Right lung (tissue), 5 donors: ENCODE results near the gene TMEM131. TPM values are rescaled to one million over a fixed set of nuclear protein-coding genes. Genes with fewer than 3 reads are reported as not detected.

Experiments
- DNase-seq, 2 donors: peaks; one replicate each; pipeline ENCODE4 v3.0.0-alpha.2; 2013
- polyA plus RNA-seq, 5 donors: library from polyadenylated mRNA; unstranded; fragments of 120-200 nt; gene quantifications; one replicate each; pipeline versions ENCODE4 v1.2.1 to v1.2.3, GENCODE V29; 2013; ENCODE audit warnings: inconsistent platforms in 1 of 5, low replicate concordance in 1 of 5; ENCODE audit not compliant: insufficient read length in 5 of 5, insufficient read depth in 1 of 5

Gene TMEM131
- polyA plus RNA-seq, 5 donors, result 41.3 to 50.1 (median 46.7) TPM

DNA sequence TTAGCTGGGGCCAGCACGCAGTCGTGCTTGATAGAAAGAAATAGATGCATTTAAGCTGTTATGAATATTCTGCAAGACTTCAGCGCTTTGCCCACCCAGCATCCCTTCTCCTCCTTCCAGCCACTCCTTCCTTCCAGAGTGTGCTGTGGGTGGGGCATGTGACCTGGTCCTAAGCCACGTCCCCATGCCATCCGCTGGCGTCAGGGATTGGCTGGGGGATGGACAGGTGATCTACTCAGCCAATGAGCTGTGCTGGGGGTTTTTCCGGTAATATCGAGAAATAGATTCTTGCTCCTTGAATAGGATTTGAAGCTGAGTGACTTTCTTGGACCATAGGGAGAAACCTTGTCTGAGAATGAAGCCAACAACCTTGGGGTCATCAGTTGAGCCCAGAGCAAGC is 287.1 kb downstream of the TMEM131 start:
- no peak for DNase-seq

GRCh38 chr2:97708048-97708380 is 287.7 kb downstream of the TMEM131 start:
- DNase-seq, result no peak

DNA sequence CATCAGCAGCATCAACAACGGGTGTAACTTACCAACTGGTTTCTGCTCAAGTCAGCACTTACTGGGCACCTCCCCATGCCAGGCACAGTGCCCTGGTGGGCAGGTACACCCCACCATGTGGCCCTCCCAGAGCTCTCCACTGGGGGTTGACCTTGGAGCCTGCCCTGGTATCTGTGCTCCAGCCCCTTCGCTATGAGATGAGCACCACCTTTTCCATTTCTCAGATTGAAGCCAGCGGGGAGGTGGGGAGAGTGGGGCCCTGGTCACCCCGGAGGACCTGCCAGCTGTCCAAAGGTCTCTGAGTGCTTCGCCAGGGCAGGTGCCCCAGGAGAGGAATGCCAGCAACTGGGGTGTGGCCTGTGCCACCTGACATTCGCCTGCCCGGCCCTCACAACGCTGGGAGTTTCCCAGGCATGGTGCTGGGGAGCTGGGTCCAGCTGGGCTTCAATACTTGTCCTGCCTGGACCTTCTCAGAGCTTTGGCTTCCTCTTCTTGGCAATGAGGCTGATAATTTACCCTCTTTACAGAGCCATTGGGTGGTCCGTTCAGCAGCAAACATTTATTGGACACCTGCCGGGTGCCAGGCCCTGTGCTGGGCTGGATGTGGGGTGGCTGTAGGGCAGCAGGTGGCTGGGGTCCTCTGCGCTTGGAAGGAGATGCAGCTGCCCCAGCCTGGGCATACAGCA is 288.2 kb downstream of the TMEM131 start:
- no peak for DNase-seq

DNA sequence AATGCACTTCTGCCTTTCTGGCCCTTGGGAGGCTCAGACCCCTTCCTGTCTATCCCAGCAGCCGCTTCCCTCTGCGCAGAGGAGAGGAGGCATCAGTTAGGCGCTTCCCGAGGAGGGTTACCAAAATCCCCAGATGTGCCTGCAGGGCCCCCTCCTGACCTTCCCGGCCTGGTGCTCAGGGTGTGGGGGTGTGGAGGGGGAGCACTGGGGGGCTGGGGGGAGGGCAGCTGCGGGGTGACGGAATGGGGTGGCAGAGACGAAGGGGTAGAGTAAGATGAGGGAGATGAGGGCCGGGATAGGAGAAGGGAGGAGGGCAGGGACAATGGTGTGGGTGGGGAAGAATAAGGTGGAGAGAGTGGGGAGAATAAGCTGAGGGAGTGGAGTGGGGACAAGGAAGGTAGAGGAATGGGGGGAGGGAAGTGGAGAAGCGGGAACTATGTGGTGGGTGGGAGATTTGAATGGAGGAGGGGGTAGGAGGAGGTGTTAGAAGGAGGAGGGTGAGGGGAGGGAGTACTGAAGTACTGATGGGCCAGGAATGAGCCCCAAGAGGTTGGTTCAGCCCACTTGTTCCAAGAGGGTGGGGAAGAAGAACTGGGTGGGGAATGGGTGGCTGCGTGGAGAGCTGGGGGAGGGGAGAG is 288.9 kb downstream of the TMEM131 start:
- DNase-seq, result no peak

Other genes with a start within 250 kb of the TMEM131 start
- gene VWA3B, start 91.2 kb upstream of the TMEM131 start, polyA plus RNA-seq, result 1 to 10 TPM; 1.9 to 8.0 (median 5.0) TPM